SK-N-SH treated with all-trans-retinoic acid at 6 μM for 48 hours (cell line): ENCODE results near the gene EBF3.

ENCODE experiments used
- ATAC-seq: fragments of 200-7000 bp; cut with Tn5 transposase; 3 replicates; pipeline ENCODE4 v1.9.1; 2020; ENCODE audit warnings: mild to moderate bottlenecking, moderate library complexity
- ARNTL ChIP-seq: fragments of 450-650 bp; formaldehyde crosslinking; IDR thresholded peaks from 2 replicates; pipeline ENCODE4 v1.5.0; 2020; ENCODE audit warnings: low read depth, mild to moderate bottlenecking, moderate library complexity, borderline replicate concordance
- BACH2 ChIP-seq: fragments of 250-450 bp; sonication (Bioruptor Pico); IDR thresholded peaks from 2 replicates; pipeline ENCODE4 v1.9.0; 2021; ENCODE audit warnings: mild to moderate bottlenecking, borderline replicate concordance
- CREB5 ChIP-seq: fragments of 250-450 bp; sonication (Bioruptor Pico); IDR thresholded peaks from 2 replicates; pipeline ENCODE4 v1.5.1; 2020; ENCODE audit warnings: low read depth, mild to moderate bottlenecking, moderate library complexity
- CSDC2 ChIP-seq: fragments of 250-450 bp; sonication (Bioruptor Pico); IDR thresholded peaks from 2 replicates; pipeline ENCODE4 v1.5.0; 2020; ENCODE audit warnings: mild to moderate bottlenecking, moderate library complexity
- CSRNP3 ChIP-seq: fragments of 250-450 bp; sonication (Bioruptor Pico); IDR thresholded peaks from 2 replicates; pipeline ENCODE4 v1.5.1; 2021; ENCODE audit warnings: mild to moderate bottlenecking, moderate library complexity
- ESRRG ChIP-seq: fragments of 250-450 bp; sonication (Bioruptor Pico); IDR thresholded peaks from 2 replicates; pipeline ENCODE4 v1.6.1; 2021; ENCODE audit warnings: mild to moderate bottlenecking
- GLIS3 ChIP-seq: fragments of 250-450 bp; sonication (Bioruptor Pico); IDR thresholded peaks from 2 replicates; pipeline ENCODE4 v1.5.0; 2020; ENCODE audit warnings: mild to moderate bottlenecking, moderate library complexity
- ISL1 ChIP-seq: fragments of 250-450 bp; sonication (Bioruptor Pico); IDR thresholded peaks from 2 replicates; pipeline ENCODE4 v2.1.2; 2022; ENCODE audit warnings: mild to moderate bottlenecking, moderate library complexity
- OSR1 ChIP-seq: fragments of 250-450 bp; sonication (Bioruptor Pico); IDR thresholded peaks from 2 replicates; pipeline ENCODE4 v1.8.0; 2022; ENCODE audit warnings: moderate library complexity, mild to moderate bottlenecking, inconsistent platforms
- POU6F1 ChIP-seq: fragments of 250-450 bp; sonication (Bioruptor Pico); IDR thresholded peaks from 2 replicates; pipeline ENCODE4 v1.8.0; 2021; ENCODE audit warnings: low read depth, mild to moderate bottlenecking, moderate library complexity, borderline replicate concordance
- PPARA ChIP-seq: fragments of 250-450 bp; sonication (Bioruptor Pico); IDR thresholded peaks from 2 replicates; pipeline ENCODE4 v1.5.0; 2020; ENCODE audit warnings: mild to moderate bottlenecking, borderline replicate concordance
- RARB ChIP-seq: fragments of 250-450 bp; sonication (Bioruptor Pico); IDR thresholded peaks from 2 replicates; pipeline ENCODE4 v1.8.0; 2021; ENCODE audit warnings: mild to moderate bottlenecking, moderate library complexity
- SNAI2 ChIP-seq: fragments of 250-450 bp; sonication (Bioruptor Pico); IDR thresholded peaks from 2 replicates; pipeline ENCODE4 v1.5.0; 2020; ENCODE audit warnings: mild to moderate bottlenecking, moderate library complexity
- TCF4 ChIP-seq: fragments of 250-450 bp; sonication (Bioruptor Pico); IDR thresholded peaks from 2 replicates; pipeline ENCODE4 v1.8.0; 2021; ENCODE audit warnings: mild to moderate bottlenecking, moderate library complexity, borderline replicate concordance
- TOX ChIP-seq: fragments of 250-450 bp; sonication (Bioruptor Pico); IDR thresholded peaks from 2 replicates; pipeline ENCODE4 v1.8.0; 2021; ENCODE audit warnings: mild to moderate bottlenecking, moderate library complexity, borderline replicate concordance
- TSHZ2 ChIP-seq: fragments of 250-450 bp; sonication (Bioruptor Pico); IDR thresholded peaks from 2 replicates; pipeline ENCODE4 v1.5.0; 2020; ENCODE audit warnings: mild to moderate bottlenecking, moderate library complexity
- ZC3H10 ChIP-seq: fragments of 250-450 bp; sonication (Bioruptor Pico); IDR thresholded peaks from 2 replicates; pipeline ENCODE4 v1.5.1; 2021; ENCODE audit warnings: mild to moderate bottlenecking, moderate library complexity
- ZFP3 ChIP-seq: fragments of 250-450 bp; sonication (Bioruptor Pico); IDR thresholded peaks from 2 replicates; pipeline ENCODE4 v1.5.0; 2020; ENCODE audit warnings: mild to moderate bottlenecking, moderate library complexity
- ZFP30 ChIP-seq: fragments of 450-650 bp; formaldehyde crosslinking; IDR thresholded peaks from 2 replicates; pipeline ENCODE4 v1.5.0; 2022; ENCODE audit warnings: mild to moderate bottlenecking, moderate library complexity
- ZNF565 ChIP-seq: fragments of 450-650 bp; formaldehyde crosslinking; conservative IDR thresholded peaks from 2 replicates; pipeline ENCODE4 v1.5.0; 2020; ENCODE audit warnings: low read depth, mild to moderate bottlenecking, moderate library complexity
- ZNF70 ChIP-seq: fragments of 450-650 bp; formaldehyde crosslinking; IDR thresholded peaks from 2 replicates; pipeline ENCODE4 v1.5.0; 2020; ENCODE audit warnings: mild to moderate bottlenecking, moderate library complexity
- ZNF8 ChIP-seq: fragments of 450-650 bp; formaldehyde crosslinking; IDR thresholded peaks from 2 replicates; pipeline ENCODE4 v1.5.0; 2020; ENCODE audit warnings: mild to moderate bottlenecking, moderate library complexity
- TF ChIP-seq, protein P1 (sequence below): fragments of 250-450 bp; sonication (Bioruptor Pico); IDR thresholded peaks from 2 replicates; pipeline ENCODE4 v1.8.0; 2020; ENCODE audit warnings: mild to moderate bottlenecking, moderate library complexity, borderline replicate concordance

Gene EBF3

DNA sequence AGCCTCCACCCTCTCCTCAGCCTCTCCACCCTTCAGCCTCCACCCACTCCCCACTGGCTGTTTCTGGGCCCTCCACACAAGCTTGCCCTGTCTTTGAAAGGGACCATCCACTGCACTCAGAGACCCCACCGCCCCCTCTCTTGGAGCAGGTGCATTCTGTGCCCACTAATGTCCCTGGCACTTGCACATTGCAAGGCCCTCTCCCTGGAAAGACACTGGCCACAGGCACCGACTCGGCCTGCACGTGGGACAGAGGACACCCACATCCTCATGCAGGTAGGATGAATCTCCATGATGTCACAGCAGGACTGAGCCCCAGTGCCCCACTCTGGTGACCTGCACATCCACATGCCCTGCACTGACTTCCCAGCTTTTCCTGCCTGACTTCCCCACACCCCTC lies 36.8 kb upstream of the EBF3 start:
- no peak for ATAC-seq
- no peak for TF ChIP-seq ZFP3 (CRISPR knock-in tag)

GRCh38 chr10:129999140-129999539 lies 35.1 kb upstream of the EBF3 start:
- TF ChIP-seq TSHZ2 (CRISPR knock-in tag) (no peak), PPARA (no peak), ZNF8 (CRISPR knock-in tag) (no peak), OSR1 (CRISPR knock-in tag) (no peak), ZNF565 (CRISPR knock-in tag) (no peak), ZNF70 (no peak), POU6F1 (CRISPR knock-in tag) (no peak), SNAI2 (CRISPR knock-in tag) (no peak), CREB5 (CRISPR knock-in tag) (no peak), ISL1 (CRISPR knock-in tag) (no peak), ZC3H10 (CRISPR knock-in tag) (no peak), TCF4 (CRISPR knock-in tag) (no peak), BACH2 (CRISPR knock-in tag) (no peak), TOX (no peak), ESRRG (CRISPR knock-in tag) (no peak), GLIS3 (no peak), ZFP30 (CRISPR knock-in tag) (no peak), ARNTL (CRISPR knock-in tag) (no peak), CSDC2 (no peak)
- TF ChIP-seq, protein P1, sequence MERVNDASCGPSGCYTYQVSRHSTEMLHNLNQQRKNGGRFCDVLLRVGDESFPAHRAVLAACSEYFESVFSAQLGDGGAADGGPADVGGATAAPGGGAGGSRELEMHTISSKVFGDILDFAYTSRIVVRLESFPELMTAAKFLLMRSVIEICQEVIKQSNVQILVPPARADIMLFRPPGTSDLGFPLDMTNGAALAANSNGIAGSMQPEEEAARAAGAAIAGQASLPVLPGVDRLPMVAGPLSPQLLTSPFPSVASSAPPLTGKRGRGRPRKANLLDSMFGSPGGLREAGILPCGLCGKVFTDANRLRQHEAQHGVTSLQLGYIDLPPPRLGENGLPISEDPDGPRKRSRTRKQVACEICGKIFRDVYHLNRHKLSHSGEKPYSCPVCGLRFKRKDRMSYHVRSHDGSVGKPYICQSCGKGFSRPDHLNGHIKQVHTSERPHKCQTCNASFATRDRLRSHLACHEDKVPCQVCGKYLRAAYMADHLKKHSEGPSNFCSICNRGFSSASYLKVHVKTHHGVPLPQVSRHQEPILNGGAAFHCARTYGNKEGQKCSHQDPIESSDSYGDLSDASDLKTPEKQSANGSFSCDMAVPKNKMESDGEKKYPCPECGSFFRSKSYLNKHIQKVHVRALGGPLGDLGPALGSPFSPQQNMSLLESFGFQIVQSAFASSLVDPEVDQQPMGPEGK (CRISPR knock-in tag): no peak
- TF ChIP-seq, all 23 proteins: peak for 0
- no peak for ATAC-seq

DNA sequence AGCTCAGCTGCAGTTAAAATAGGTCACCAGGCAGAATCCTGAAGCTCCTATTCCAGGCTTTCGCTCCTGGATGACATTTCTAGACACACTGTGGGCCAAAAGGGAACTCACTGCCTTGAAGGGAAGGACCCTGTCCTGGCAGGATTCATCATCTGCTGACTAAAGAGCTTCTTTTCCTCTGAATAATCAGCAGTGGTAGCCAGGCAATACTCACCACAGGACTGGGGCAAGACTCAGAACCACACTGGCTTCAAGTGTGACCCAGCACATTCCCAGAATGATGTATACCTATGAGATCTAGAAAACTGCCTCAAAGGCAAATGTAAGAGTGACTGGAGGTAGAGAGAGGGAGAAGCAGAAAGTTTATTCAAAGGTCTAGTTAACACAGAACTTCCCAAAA lies 29.5 kb upstream of the EBF3 start:
- no peak for ATAC-seq
- TF ChIP-seq RARB: no peak
- TF ChIP-seq ZFP3 (CRISPR knock-in tag): no peak
- no peak for TF ChIP-seq ESRRG (CRISPR knock-in tag)
- no peak for TF ChIP-seq BACH2 (CRISPR knock-in tag)
- TF ChIP-seq CSRNP3 (CRISPR knock-in tag): no peak
- no peak for TF ChIP-seq ZNF565 (CRISPR knock-in tag)
- no peak for TF ChIP-seq PPARA
- TF ChIP-seq TSHZ2 (CRISPR knock-in tag): no peak
- TF ChIP-seq ARNTL (CRISPR knock-in tag): no peak
- no peak for TF ChIP-seq CREB5 (CRISPR knock-in tag)
- no peak for TF ChIP-seq OSR1 (CRISPR knock-in tag)
- TF ChIP-seq TOX: no peak
- TF ChIP-seq POU6F1 (CRISPR knock-in tag): no peak
- no peak for TF ChIP-seq ZNF70
- TF ChIP-seq TCF4 (CRISPR knock-in tag): no peak
- no peak for TF ChIP-seq GLIS3
